HTR-8/SVneo (cell line): ENCODE results near the gene ARL4C.

ENCODE experiments used
- DNase-seq: peaks from one replicate; pipeline ENCODE4 v3.0.0; 2011; ENCODE audit warnings: low spot score, mixed read lengths; ENCODE audit not compliant: insufficient read length
- FAIRE-seq: peaks from 2 replicates; lab custom pipeline; 2011; peaks lifted over from hg19 to GRCh38; lab: Jason Lieb, UNC

Gene ARL4C

GRCh38 chr2:234450431-234451124 is 46.3 kb downstream of the ARL4C start:
- no peak for FAIRE-seq
- no peak for DNase-seq

GRCh38 chr2:234448506-234449184 is 48.2 kb downstream of the ARL4C start:
- no peak for DNase-seq
- FAIRE-seq: no peak

- DNase-seq (no peak), FAIRE-seq (no peak)
Measured at GRCh38 chr2:234447963-234448362, 48.9 kb downstream of the ARL4C start.

GRCh38 chr2:234447189-234447588 is 49.7 kb downstream of the ARL4C start:
- no peak for FAIRE-seq
- DNase-seq: no peak

GRCh38 chr2:234446404-234447076 is 50.3 kb downstream of the ARL4C start:
- FAIRE-seq (no peak), DNase-seq (no peak)

GRCh38 chr2:234444893-234445292 is 52.0 kb downstream of the ARL4C start:
- peak; percentile 23 for DNase-seq

GRCh38 chr2:234444242-234444730 is 52.6 kb downstream of the ARL4C start:
- FAIRE-seq: no peak
- no peak for DNase-seq

More at GRCh38 chr2:234444893-234445292, 52.0 kb downstream of the ARL4C start:
- FAIRE-seq: peak; percentile 13
